GM12872 (cell line): ENCODE data around the gene DAPK1.

Source experiments
- TF ChIP-seq, protein P1 (sequence below): IDR thresholded peaks from 3 replicates; pipeline ENCODE4 v1.5.1; 2011; ENCODE audit warnings: low read depth, mild to moderate bottlenecking, low read length, moderate library complexity; ENCODE audit not compliant: insufficient read depth

Gene DAPK1

DNA sequence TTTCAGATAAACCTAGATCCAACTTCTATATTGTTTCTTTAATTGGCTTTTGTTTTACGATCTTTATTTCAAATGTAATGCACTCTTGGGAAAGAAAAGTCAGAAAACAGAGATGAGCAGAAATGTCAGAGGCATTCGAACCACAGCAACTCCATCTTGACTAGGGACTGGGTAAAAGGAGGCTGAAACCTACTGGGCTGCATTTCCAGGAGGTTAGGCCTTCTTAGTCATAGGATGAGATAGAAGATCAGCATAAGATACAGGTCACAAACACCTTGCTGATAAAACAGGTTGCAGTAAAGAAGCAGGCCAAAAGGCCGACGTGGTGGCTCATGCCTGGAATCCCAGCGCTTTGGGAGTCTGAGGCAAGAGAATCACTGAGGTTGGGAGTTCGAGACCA, 30.5 kb upstream of the DAPK1 start:
- TF ChIP-seq, protein P1, sequence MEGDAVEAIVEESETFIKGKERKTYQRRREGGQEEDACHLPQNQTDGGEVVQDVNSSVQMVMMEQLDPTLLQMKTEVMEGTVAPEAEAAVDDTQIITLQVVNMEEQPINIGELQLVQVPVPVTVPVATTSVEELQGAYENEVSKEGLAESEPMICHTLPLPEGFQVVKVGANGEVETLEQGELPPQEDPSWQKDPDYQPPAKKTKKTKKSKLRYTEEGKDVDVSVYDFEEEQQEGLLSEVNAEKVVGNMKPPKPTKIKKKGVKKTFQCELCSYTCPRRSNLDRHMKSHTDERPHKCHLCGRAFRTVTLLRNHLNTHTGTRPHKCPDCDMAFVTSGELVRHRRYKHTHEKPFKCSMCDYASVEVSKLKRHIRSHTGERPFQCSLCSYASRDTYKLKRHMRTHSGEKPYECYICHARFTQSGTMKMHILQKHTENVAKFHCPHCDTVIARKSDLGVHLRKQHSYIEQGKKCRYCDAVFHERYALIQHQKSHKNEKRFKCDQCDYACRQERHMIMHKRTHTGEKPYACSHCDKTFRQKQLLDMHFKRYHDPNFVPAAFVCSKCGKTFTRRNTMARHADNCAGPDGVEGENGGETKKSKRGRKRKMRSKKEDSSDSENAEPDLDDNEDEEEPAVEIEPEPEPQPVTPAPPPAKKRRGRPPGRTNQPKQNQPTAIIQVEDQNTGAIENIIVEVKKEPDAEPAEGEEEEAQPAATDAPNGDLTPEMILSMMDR = no peak

DNA sequence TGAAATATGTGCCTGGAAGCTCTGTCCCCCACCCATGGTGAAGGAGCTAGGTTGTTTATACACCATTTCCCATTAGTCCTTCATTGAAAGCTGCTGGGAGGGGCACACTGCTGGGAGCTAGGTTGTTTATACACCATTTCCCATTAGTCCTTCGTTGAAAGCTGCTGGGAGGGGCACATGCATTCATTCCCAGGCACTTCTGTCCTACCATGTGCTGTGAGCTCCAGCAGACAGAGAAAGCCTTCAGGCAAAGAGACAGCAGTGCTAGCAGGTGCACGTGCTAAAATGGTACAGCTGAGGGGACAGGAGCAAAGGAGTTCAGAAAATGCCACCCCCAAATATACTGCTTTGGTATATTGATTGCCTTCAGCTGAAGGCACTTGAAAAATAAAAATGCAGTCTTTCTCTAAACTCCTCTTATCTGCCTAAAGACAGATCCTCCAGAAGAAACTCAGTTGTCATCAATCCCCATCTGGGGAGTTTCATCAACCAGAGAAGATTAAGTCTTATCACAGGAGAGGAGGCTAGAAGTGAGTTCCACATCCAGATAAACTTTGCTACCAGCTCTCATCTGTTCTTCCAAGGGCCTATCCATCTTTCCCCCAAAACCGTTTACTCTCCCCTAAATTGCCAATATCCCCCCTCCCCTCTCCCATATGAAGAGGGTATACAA, 27.7 kb upstream of the DAPK1 start:
- TF ChIP-seq, protein P1 = no peak

DNA sequence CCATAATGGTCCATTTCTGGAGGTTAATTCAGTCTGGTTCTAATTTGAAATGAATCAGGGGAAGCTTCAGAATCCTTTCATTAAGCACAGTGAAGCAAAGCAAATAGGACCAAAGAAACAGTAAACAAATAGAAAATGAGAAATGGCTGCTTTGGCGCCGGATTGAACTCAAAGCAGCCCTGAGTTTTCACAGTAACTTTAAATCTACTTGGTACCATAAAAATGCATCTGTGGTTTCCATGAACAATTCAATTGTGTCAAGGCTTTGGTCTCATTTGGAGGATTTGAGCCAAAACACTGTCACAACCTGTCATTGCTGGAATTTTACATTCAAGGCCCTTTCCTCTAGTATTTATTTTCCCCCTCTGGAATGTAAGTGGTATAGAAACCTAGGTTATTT, 25.9 kb upstream of the DAPK1 start:
- TF ChIP-seq, protein P1 = no peak

DNA sequence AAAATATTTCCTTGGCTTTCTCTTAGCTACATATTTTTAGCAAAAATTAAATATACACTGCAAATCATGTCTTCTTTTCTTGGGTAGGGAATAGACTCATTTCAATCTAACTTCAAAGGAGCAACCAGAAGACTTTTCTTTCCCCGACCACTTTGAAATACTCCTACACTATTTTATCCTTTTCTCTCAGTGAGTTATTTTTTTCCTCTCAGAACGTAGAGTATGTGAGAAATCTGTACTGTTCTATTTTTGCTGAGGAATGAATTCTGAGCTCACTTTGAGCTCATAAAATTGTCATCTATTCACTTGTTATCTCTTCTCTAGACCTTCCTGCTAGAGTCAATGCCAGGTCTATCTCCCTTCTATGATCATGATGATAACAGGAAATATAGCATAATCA, 22.2 kb upstream of the DAPK1 start:
- TF ChIP-seq, protein P1 = no peak

DNA sequence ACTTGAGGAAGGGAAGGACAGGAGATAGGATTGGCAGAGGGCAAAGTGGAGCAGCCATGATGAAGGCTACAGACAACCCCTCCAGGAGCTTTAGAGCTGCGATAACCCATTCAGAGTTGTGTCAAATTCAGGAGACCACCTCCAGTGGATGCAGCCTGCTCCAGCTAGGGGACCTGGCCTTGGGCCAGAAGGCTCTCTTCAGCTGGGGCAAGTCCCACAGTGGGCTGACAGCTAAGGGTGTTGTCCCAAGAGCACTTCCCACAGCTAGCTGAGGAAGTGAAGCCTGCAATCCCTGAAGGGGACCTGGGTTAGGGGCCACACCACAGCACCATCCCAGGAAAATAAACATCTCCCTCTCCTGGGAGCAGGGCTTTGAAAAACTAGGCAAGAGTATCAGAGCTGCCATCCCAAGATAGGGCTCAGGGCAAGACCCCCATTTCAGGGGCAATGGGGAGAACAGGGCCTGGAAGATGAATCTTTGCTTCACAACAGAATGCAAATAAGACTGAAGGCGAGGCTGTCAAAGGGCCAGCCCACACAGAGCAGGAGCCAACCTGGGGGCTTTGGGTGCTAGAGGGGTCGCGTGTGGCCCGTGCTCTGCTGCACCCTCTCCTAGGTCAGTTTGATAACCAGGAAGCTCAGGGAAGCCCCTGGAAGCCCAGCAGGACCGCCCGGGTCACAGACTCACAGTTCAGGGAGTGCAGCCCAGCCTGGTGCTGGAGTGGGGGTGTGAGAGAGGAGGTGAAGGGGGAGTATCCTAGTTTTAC, 19.3 kb upstream of the DAPK1 start:
- TF ChIP-seq, protein P1 = no peak

DNA sequence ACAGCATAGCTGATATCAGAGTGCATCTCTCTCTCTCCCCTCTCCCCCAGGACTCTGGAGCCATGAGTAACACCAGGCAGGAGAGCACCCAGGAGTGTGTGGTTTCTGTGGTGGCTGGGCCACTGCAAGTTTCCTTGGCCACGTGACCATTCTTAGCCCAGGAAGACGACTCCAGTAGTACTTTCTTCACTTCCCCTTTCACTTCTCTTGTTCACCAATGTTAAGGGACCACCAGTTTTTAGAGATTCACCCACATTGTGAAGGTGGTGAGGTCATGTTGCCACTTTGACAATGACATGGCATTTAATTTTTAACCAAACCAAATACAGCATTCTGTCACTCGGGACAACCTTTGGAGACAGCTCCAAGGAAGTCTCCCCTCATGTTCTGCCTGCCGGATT, 17.9 kb upstream of the DAPK1 start:
- TF ChIP-seq, protein P1 = no peak

DNA sequence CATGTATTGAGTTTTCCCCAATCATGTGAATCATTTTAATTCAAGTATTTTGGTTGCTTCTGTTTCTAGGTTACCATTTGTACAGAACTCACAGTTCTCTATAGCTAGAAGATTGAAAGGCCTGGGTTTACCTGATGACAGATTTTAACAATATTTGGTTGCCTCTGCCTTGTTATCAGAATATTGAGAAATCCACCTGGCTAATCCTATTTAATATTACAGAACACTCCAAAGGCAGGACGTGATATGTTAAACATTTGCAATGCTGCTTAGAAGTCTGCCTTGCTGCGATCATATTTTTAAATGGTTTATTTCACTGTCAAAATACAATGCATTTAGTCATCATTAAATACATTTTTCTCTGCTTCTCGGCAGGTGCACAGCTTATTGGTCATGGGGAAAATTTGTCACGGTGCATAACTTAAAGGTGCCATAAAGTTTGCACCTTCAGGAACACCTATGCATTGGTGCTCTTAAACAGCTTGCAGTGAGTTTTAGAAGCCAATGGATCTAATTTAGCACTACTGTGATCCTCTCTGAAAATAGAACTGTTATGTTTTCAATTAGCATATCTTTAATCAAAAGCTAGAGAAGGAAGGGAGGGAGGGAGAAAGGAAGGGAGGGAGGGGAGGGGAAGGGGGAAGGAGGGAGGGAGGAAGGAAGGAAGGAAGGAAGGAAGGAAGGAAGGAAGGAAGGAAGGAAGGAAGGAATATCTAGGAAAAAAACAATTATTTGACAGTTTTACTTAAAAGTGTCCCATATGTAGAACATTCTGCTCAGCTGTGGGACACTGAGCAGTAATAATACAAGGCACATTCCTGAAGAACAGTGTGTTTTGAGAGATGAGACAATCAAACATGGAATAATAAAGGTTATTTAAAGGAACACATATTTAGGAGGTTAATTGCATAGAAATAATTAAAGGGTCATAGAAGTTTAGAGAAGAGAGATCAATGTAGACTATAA, 15.5 kb upstream of the DAPK1 start:
- TF ChIP-seq, protein P1 = no peak
